IPS DF 6.9 (cell line): Measurements from ENCODE around the gene PRUNE2.
A peak's percentile ranks its signal among the peaks of the same experiment; 100 is the strongest.

Experiments
- DNase-seq: peaks from one replicate; pipeline ENCODE4 v3.0.0-alpha.2; 2013; ENCODE audit warnings: low read depth, low spot score
- H3K27ac ChIP-seq: one replicate; pipeline ENCODE4 v1.5.1; 2013; ENCODE audit warnings: low read length, control low read depth
- H3K27me3 ChIP-seq: 2 replicates; pipeline ENCODE4 v1.6.1; 2013; ENCODE audit warnings: mild to moderate bottlenecking, low read length; ENCODE audit not compliant: control insufficient read depth, insufficient read depth
- H3K36me3 ChIP-seq: 2 replicates; pipeline ENCODE4 v1.6.1; 2013; ENCODE audit warnings: low read length; ENCODE audit not compliant: control insufficient read depth, insufficient read depth
- H3K4me1 ChIP-seq: 2 replicates; pipeline ENCODE4 v1.6.1; 2013; ENCODE audit warnings: low read length; ENCODE audit not compliant: control insufficient read depth, insufficient read depth
- H3K4me3 ChIP-seq: 2 replicates; pipeline ENCODE4 v1.5.1; 2013; ENCODE audit warnings: mild to moderate bottlenecking, low read length
- H3K9me3 ChIP-seq: 2 replicates; pipeline ENCODE4 v1.6.1; 2013; ENCODE audit warnings: low read length, inconsistent platforms; ENCODE audit not compliant: control insufficient read depth, insufficient read depth
- WGBS: extraction: QIAGEN DNeasy Blood & Tissue Kit; methylation state at CpG from one replicate; pipeline ENCODE4 v1.1.7; 2013; ENCODE audit warnings: mixed read lengths, missing lambda C conversion rate; ENCODE audit not compliant: insufficient read length, insufficient coverage; 5-methylcytosine and 5-hydroxymethylcytosine counted together

Gene PRUNE2

DNA sequence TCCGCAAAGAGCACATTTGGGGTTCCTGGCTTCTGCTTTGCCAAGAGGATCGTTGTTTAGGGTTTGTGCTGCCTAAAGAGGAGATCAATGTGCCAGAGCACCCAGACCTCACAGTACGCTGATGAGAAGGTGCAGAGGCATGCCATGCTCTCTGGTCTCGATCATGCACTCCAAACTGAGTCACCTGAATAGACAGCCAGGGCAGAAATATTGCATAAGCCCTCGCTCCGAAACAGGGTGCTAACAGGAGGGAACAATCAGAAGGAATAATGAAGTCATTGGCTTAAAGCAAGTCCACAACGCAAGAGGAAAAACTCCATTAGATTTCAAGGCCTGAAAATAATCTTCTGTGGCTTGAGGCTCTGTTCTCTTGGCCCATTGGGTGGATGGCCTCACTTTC lies 322.7 kb downstream of the PRUNE2 start:
- DNase-seq = no peak
- no peak overlapping the region for H3K4me3 ChIP-seq
- WGBS = no CpG with 5 or more reads among the region's 7 CpGs
- H3K27me3 ChIP-seq = no peaks in the 10 kb centered on the region
- no peaks in the 10 kb centered on the region for H3K4me1 ChIP-seq
- H3K27ac ChIP-seq = no peak overlapping the region
- H3K36me3 ChIP-seq = no peaks in the 10 kb centered on the region
- H3K9me3 ChIP-seq = no peaks in the 10 kb centered on the region

DNA sequence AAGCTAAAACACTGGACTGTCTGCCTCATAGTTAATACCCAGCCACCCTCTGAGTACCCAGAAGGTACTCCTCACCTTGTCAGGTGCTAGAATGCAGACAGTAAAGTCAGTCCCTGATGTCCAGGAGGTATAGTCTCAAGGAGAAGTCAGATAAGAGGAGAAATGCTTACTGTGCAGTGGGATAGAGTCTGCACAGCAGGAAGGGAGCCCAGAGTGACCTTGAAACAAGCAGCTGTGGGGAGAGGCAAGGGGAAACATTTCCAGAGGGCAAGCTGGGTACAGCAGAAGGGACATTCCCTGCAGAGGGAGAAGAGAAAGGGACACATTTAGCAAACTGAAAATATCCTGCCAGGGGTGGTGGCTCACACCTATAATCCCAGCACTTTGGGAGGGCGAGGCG lies 324.2 kb downstream of the PRUNE2 start:
- Histone ChIP-seq H3K27ac (no peak overlapping the region), H3K4me3 (no peak overlapping the region), H3K36me3 (no peaks in the 10 kb centered on the region), H3K4me1 (no peaks in the 10 kb centered on the region), H3K27me3 (no peaks in the 10 kb centered on the region), H3K9me3 (no peaks in the 10 kb centered on the region)
- WGBS = no CpG with 5 or more reads among the region's 2 CpGs
- DNase-seq = no peak

DNA sequence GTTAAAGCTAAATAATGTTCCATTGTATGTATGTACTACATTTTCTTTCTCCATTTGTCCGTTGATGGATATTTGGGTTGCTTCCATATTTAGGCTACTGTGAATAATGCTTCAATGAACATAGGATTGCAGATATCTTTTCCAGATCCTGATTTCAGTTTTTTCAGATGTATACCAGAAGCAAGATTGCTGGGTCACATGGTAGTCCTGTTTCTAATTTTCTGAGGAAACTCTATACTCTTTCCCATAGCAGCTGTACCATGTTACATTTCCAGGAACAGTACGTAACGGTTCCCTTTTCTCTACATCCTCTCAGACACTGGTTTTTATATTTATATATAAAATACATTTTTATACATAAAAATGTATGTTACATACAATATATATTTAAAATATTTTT lies 325.1 kb downstream of the PRUNE2 start:
- H3K27me3 ChIP-seq = no peaks in the 10 kb centered on the region
- H3K4me3 ChIP-seq = no peak overlapping the region
- H3K4me1 ChIP-seq = no peaks in the 10 kb centered on the region

DNA sequence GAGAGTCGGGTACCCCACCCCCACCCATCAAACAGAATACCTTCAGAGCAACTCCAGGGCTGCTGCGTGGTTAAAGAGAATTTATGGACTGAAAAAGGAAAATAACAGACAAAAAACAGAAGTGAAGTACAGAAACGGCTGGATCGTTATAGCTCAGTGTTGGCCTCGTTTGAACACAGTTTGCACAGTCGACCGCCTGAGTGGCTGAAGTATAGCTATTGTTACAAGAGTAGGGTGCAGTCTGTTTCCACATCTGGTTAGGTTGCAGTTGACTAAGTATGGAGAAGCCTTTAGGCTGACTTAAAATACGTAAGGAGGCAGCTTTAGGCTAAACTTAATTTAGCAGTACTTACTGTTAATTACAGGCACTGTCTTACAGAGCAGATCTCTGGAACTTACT lies 325.7 kb downstream of the PRUNE2 start:
- Histone ChIP-seq H3K9me3 (no peaks in the 10 kb centered on the region), H3K4me3 (no peak overlapping the region), H3K27me3 (no peaks in the 10 kb centered on the region), H3K27ac (no peak overlapping the region), H3K4me1 (no peaks in the 10 kb centered on the region), H3K36me3 (no peaks in the 10 kb centered on the region)
- WGBS = no CpG with 5 or more reads among the region's 8 CpGs
- no peak for DNase-seq

More for the DNA sequence above, 325.1 kb downstream of the PRUNE2 start:
- WGBS = no CpG with 5 or more reads among the region's 3 CpGs
- no peak for DNase-seq
- Histone ChIP-seq H3K9me3 (no peaks in the 10 kb centered on the region), H3K36me3 (no peaks in the 10 kb centered on the region), H3K27ac (no peak overlapping the region)

DNA sequence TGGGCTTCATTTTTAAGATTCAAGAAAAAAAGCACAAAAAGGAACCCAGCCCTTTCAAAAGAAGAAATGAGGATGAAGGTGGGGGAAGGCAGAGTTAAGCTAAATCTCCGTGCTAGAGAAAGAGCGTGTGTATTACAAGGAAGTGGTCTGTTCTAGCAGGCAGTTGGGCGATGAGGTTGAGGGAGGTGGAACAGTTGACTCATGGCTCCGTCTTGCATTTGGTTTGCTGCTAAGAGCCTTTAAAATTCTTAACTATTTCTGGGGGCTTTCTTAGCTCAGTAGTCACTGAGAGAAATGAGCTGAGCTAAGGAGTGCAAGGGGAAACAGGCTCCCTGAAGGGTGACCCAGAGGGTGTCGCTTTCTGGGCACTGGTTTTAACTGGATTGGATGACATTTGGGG lies 329.6 kb downstream of the PRUNE2 start:
- H3K4me3 ChIP-seq = no peak overlapping the region
- H3K9me3 ChIP-seq = no peaks in the 10 kb centered on the region
- no peaks in the 10 kb centered on the region for H3K27me3 ChIP-seq
- H3K36me3 ChIP-seq = no peaks in the 10 kb centered on the region
- no peaks in the 10 kb centered on the region for H3K4me1 ChIP-seq
- no peak overlapping the region for H3K27ac ChIP-seq
- WGBS = no CpG with 5 or more reads among the region's 5 CpGs
- no peak for DNase-seq

DNA sequence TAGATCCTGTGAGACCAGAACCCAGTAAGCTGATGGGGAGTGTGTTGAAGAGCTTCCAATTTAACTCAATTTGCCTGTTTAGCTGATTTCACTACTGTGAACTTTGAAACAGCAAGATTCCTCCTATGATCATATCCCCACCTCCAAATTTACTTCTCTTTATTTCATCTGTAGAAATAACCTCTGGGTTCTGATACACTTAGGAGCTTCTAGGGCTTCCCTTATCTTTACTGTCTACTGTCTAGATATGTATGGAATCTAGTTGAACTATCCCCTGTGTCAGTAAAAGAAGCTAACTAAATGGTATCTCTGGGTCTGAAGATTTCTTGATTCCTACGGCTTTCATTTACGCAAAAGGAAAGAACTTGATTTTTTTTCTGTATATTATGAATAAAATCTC lies 330.2 kb downstream of the PRUNE2 start:
- Histone ChIP-seq H3K36me3 (no peaks in the 10 kb centered on the region), H3K4me1 (no peaks in the 10 kb centered on the region), H3K4me3 (no peak overlapping the region), H3K27ac (no peak overlapping the region), H3K9me3 (no peaks in the 10 kb centered on the region), H3K27me3 (no peaks in the 10 kb centered on the region)
- DNase-seq = no peak
- whole genome bisulfite sequencing = no CpG with 5 or more reads among the region's 2 CpGs

DNA sequence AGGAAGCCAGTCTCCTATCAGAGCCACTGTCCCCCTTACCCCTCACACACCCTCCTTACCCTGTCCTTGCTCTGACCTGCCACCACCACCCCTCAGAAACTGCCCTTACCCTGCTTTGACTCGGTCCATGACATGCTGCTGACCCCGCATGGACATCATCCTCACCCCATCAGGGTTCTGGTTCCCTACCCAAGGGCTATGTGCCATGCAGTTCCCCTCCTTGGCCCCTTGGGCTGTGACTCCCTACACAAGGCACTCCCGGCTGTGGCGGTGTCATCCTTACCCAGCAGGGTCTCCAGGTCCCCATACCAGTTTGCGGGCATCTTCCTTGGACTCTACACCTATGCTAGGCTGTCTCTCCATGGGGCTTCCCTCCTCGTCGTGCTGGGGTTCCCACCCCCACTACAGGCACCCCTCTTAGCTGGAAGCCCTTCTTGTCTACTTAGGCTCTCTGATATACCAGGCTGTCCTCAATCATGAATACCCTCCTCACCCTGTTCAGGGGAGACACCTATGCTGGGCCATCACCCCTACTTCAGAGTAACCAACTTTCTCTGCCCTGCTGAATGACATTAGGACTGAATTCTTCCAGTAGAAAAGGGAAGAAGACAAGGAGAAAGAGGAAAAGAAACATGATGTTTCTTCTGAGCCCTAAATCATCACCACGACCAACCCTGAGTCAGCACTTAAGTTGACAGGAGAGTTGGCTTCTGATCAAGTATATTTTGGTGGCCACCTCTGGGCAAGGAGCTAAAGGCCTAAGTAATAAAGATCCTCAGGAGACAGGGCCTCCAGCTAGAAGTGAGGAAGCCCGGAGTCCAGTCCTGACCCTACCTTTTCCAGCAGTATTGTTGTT lies 331.8 kb downstream of the PRUNE2 start:
- WGBS = no CpG with 5 or more reads among the region's 9 CpGs
- DNase-seq = no peak
- H3K27ac ChIP-seq = no peak overlapping the region

DNA sequence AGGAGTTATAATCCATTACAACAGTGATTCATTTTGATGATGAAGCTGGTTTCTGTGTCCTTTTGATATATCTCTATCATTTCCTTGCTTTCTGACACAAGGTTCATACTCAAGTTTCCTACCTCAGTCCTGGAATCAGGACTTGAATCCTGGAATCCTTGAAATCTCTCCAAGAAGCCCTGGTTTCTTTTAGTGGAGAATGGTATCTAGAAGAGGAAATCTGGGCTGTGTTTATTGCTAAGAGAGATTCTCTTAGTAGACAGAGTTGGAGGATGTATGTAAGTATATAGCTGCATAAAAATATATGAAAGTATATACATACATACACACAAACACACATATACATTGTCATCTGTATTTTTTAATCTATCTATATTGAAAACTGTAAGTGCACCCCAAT lies 332.5 kb downstream of the PRUNE2 start:
- Histone ChIP-seq H3K9me3 (no peaks in the 10 kb centered on the region), H3K27me3 (no peaks in the 10 kb centered on the region), H3K36me3 (no peaks in the 10 kb centered on the region), H3K4me1 (no peaks in the 10 kb centered on the region), H3K4me3 (no peak overlapping the region), H3K27ac (no peak overlapping the region)
- DNase-seq = no peak

More for the DNA sequence above, 331.8 kb downstream of the PRUNE2 start:
- H3K4me1 ChIP-seq = no peaks in the 10 kb centered on the region
- no peaks in the 10 kb centered on the region for H3K36me3 ChIP-seq
- H3K4me3 ChIP-seq = no peak overlapping the region
- no peaks in the 10 kb centered on the region for H3K27me3 ChIP-seq
- H3K9me3 ChIP-seq = no peaks in the 10 kb centered on the region

DNA sequence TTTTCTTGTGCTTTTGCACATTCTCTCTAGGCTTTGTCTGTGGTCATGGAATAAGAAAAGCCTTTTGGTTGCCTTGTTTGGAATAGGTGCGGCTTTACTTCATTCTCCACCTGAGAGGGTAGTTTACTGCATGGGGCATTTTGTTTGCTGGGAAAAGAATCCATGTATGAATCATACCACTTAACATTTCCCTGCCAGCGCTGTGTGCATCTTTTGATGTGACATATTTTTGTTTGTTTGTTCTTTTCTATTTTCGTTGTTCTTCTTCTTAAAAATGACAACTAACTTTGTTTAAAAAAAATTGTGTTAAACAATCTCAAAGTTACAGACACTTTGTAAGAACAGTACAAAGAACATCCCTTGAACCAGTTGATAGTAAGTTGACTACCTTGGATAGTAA lies 333.8 kb downstream of the PRUNE2 start:
- Histone ChIP-seq H3K27ac (no peak overlapping the region), H3K27me3 (no peaks in the 10 kb centered on the region), H3K9me3 (no peaks in the 10 kb centered on the region), H3K4me3 (no peak overlapping the region), H3K4me1 (no peaks in the 10 kb centered on the region), H3K36me3 (no peaks in the 10 kb centered on the region)
- no CpG with 5 or more reads among the region's 3 CpGs for WGBS
- no peak for DNase-seq

DNA sequence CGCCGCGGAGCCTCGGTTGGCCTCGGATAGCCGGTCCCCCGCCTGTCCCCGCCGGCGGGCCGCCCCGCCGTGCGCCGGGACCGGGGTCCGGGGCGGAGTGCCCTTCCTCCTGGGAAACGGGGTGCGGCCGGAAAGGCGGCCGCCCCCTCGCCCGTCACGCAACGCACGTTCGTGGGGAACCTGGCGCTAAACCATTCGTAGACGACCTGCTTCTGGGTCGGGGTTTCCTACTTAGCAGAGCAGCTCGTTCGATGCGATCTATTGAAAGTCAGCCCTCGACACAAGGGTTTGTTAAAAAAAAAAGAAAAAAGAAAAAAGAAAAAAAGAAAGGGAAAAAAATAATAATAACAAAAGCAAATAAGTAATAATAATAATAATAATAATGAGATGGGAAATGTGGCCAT lies 334.2 kb downstream of the PRUNE2 start:
- Histone ChIP-seq H3K27me3 (no peaks in the 10 kb centered on the region), H3K36me3 (no peaks in the 10 kb centered on the region), H3K27ac (no peak overlapping the region), H3K4me1 (no peaks in the 10 kb centered on the region), H3K4me3 (peak overlapping the region; percentile 3; the same call in 1 of the 2 replicates), H3K9me3 (no peaks in the 10 kb centered on the region)
- DNase-seq = no peak
- WGBS = no CpG with 5 or more reads among the region's 37 CpGs

DNA sequence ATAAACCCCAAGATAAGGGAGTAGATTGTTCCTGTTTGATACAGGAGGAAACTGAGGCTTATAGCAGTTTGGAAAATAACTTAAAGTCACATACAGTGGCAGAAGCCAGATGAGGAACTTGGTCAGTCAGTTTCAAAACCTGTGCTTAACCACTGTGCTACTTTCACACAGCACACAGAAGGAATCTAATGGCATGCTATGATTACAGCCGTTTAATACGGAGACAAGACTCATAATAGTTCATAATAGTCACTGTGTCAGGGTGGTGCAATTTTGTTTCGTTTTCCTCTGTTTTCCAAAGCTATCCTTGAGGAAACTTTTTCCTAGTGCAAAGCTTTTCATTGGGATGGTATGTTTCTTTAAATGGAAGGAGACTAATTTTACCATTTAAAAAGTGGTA lies 334.6 kb downstream of the PRUNE2 start:
- no peak for DNase-seq
- Histone ChIP-seq H3K27ac (no peak overlapping the region), H3K9me3 (no peaks in the 10 kb centered on the region), H3K4me3 (no peak overlapping the region), H3K4me1 (no peaks in the 10 kb centered on the region), H3K36me3 (no peaks in the 10 kb centered on the region), H3K27me3 (no peaks in the 10 kb centered on the region)
- no CpG with 5 or more reads among the region's 3 CpGs for WGBS
